Immature natural killer cell (primary cell): ENCODE data around the gene NUB1. TPM values are rescaled to one million over a fixed set of nuclear protein-coding genes. Genes with fewer than 3 reads are reported as not detected.

Experiments
- DNase-seq, 3 donors: peaks; one replicate each; pipeline ENCODE4 v3.0.0; 2022; ENCODE audit warnings: mixed read lengths in 1 of 3
- H3K27ac Mint-ChIP-seq, 6 donors: one replicate each; pipeline ENCODE4 v1.8.0; 2020; ENCODE audit warnings: mixed read lengths in 6 of 6, mild to moderate bottlenecking in 5 of 6, inconsistent platforms in 4 of 6, moderate library complexity in 3 of 6
- H3K27me3 Mint-ChIP-seq, 3 donors: one replicate each; pipeline ENCODE4 v1.8.0; 2020 to 2021; ENCODE audit warnings: low read depth in 3 of 3, mild to moderate bottlenecking in 3 of 3, mixed read lengths in 3 of 3, moderate library complexity in 3 of 3, inconsistent platforms in 1 of 3
- H3K36me3 Mint-ChIP-seq, 3 donors: one replicate each; pipeline ENCODE4 v1.8.0; 2020; ENCODE audit warnings: mixed read lengths in 3 of 3, inconsistent platforms in 2 of 3, mild to moderate bottlenecking in 2 of 3
- H3K4me1 Mint-ChIP-seq, 2 donors: one replicate each; pipeline ENCODE4 v1.8.0; 2020; ENCODE audit warnings: inconsistent platforms in 2 of 2, mild to moderate bottlenecking in 2 of 2, mixed read lengths in 2 of 2, moderate library complexity in 1 of 2
- H3K4me3 Mint-ChIP-seq, 5 donors: one replicate each; pipeline ENCODE4 v1.8.0; 2020; ENCODE audit warnings: mild to moderate bottlenecking in 5 of 5, mixed read lengths in 5 of 5, inconsistent platforms in 3 of 5, moderate library complexity in 3 of 5
- H3K9me3 Mint-ChIP-seq, 6 donors: one replicate each; pipeline ENCODE4 v1.8.0; 2020; ENCODE audit warnings: mild to moderate bottlenecking in 6 of 6, mixed read lengths in 6 of 6, inconsistent platforms in 4 of 6, moderate library complexity in 3 of 6
- polyA plus RNA-seq, 3 donors: library from polyadenylated mRNA; unstranded; fragments of 300-500 nt; fragmentation: Illumina TruSeq; gene quantifications; one replicate each; pipeline ENCODE4 v1.2.3, GENCODE V29; 2021

NUB1 gene
- polyA plus RNA-seq, 3 donors from 2014 or later = 49.8 to 85.4 (median 77.4) TPM

- peaks cover 4 to 9% (median 8%) of the 10 kb centered on the region in 3 donors for H3K36me3 Mint-ChIP-seq
- H3K9me3 Mint-ChIP-seq = no peaks in the 10 kb centered on the region
- peak overlapping the region; percentile 79 to 97 (median 92) for H3K27ac Mint-ChIP-seq
- H3K4me1 Mint-ChIP-seq = peaks cover 23 to 29% of the 10 kb centered on the region in 2 donors
- peaks cover 6 to 12% (median 6%) of the 10 kb centered on the region in 3 donors for H3K27me3 Mint-ChIP-seq
- DNase-seq = peak; percentile 65 to 67 (median 66)
- peak overlapping the region; percentile 89 to 96 (median 91) for H3K4me3 Mint-ChIP-seq
Observed at GRCh38 chr7:151342102-151342646, 562 bp downstream of the NUB1 start.

GRCh38 chr7:151342811-151343210, 1.2 kb downstream of the NUB1 start:
- Mint-ChIP-seq H3K27ac (peak overlapping the region; percentile 79 to 97 (median 92)), H3K4me1 (peaks cover 23 to 29% of the 10 kb centered on the region in 2 donors), H3K4me3 (peak overlapping the region; percentile 89 to 96 (median 91)), H3K36me3 (peaks cover 4 to 9% (median 8%) of the 10 kb centered on the region in 3 donors), H3K27me3 (peaks cover 6 to 11% (median 6%) of the 10 kb centered on the region in 3 donors), H3K9me3 (no peaks in the 10 kb centered on the region)
- DNase-seq = no peak

GRCh38 chr7:151343516-151343915, 1.9 kb downstream of the NUB1 start:
- Mint-ChIP-seq H3K27me3 (peaks cover 6 to 11% (median 6%) of the 10 kb centered on the region in 3 donors), H3K4me3 (peak overlapping the region; percentile 8 to 92 (median 52)), H3K36me3 (peaks cover 4 to 12% (median 11%) of the 10 kb centered on the region in 3 donors), H3K9me3 (no peaks in the 10 kb centered on the region), H3K27ac (peak overlapping the region; percentile 67 to 97 (median 86)), H3K4me1 (peaks cover 24 to 29% of the 10 kb centered on the region in 2 donors)
- DNase-seq = no peak

GRCh38 chr7:151345576-151346469, 4.2 kb downstream of the NUB1 start:
- Mint-ChIP-seq H3K27ac (peak overlapping the region in 5 of 6 donors; percentile 34 to 82 (median 73)), H3K4me3 (no peak overlapping the region), H3K36me3 (peaks cover 4 to 12% (median 11%) of the 10 kb centered on the region in 3 donors), H3K27me3 (peaks cover 6 to 15% (median 6%) of the 10 kb centered on the region in 3 donors), H3K4me1 (peaks cover 27 to 37% of the 10 kb centered on the region in 2 donors), H3K9me3 (no peaks in the 10 kb centered on the region)
- DNase-seq = no peak

- DNase-seq = no peak
- Mint-ChIP-seq H3K9me3 (no peaks in the 10 kb centered on the region), H3K4me3 (no peak overlapping the region), H3K36me3 (peaks cover 4 to 12% (median 11%) of the 10 kb centered on the region in 3 donors), H3K27me3 (peaks cover 1 to 13% (median 6%) of the 10 kb centered on the region in 3 donors), H3K27ac (peak overlapping the region in 2 of 6 donors; percentile 34 to 35), H3K4me1 (peaks cover 32 to 42% of the 10 kb centered on the region in 2 donors)
Observed at GRCh38 chr7:151346470-151346769, 4.8 kb downstream of the NUB1 start.

DNA sequence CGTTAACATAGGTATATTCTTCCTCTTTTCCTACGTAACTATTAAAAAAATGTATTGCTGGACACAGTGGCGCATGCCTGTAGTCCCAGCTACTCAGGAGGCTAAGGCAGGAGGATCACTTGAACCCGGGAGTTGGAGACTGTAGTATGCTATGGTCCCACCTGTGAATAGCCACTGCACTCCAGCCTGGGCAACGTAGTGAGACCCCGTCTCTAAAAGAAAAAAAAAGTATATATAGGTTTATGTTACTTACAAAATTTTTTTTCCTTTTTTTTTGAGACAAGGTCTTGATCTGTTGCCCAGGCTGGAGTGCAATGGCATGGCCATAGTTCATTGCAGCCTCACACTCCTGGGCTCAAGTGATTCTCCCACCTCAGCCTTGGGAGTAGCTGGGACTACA, 5.6 kb downstream of the NUB1 start:
- peaks cover 0 to 7% (median 1%) of the 10 kb centered on the region in 3 donors for H3K27me3 Mint-ChIP-seq
- H3K36me3 Mint-ChIP-seq = peaks cover 4 to 18% (median 15%) of the 10 kb centered on the region in 3 donors
- no peak overlapping the region for H3K27ac Mint-ChIP-seq
- H3K4me3 Mint-ChIP-seq = no peak overlapping the region
- DNase-seq = no peak
- H3K9me3 Mint-ChIP-seq = no peaks in the 10 kb centered on the region
- peaks cover 39 to 47% of the 10 kb centered on the region in 2 donors for H3K4me1 Mint-ChIP-seq

DNA sequence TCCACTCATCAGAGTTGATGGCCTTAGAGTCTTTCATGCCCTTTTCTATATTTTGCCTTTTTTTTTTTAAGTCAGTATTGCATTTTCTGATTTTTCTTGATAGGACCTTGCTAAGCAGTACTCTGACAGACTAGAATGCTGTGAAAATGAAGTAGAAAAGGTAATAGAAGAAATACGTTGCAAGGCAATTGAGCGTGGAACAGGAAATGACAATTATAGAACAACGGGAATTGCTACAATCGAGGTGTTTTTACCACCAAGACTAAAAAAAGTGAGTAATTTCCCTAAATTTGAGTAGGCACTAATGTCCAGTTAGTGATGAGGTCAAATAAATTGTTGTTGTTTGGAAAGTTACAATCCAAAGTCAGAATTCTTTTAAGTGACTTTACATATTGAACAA, 7.4 kb downstream of the NUB1 start:
- H3K4me3 Mint-ChIP-seq = peak overlapping the region in 4 of 5 donors; percentile 8 to 93 (median 68)
- H3K9me3 Mint-ChIP-seq = no peaks in the 10 kb centered on the region
- DNase-seq = no peak
- H3K4me1 Mint-ChIP-seq = peaks cover 39 to 43% of the 10 kb centered on the region in 2 donors
- H3K36me3 Mint-ChIP-seq = peaks cover 4 to 18% (median 17%) of the 10 kb centered on the region in 3 donors
- peak overlapping the region; percentile 95 to 100 (median 98) for H3K27ac Mint-ChIP-seq
- peaks cover 0 to 4% (median 0%) of the 10 kb centered on the region in 3 donors for H3K27me3 Mint-ChIP-seq

GRCh38 chr7:151349507-151349853, 7.9 kb downstream of the NUB1 start:
- H3K27ac Mint-ChIP-seq = peak overlapping the region; percentile 95 to 100 (median 98)
- peaks cover 0 to 4% (median 0%) of the 10 kb centered on the region in 3 donors for H3K27me3 Mint-ChIP-seq
- H3K9me3 Mint-ChIP-seq = no peaks in the 10 kb centered on the region
- H3K4me3 Mint-ChIP-seq = peak overlapping the region; percentile 87 to 94 (median 92)
- DNase-seq = no peak
- H3K4me1 Mint-ChIP-seq = peaks cover 39 to 48% of the 10 kb centered on the region in 2 donors
- H3K36me3 Mint-ChIP-seq = peaks cover 4 to 23% (median 22%) of the 10 kb centered on the region in 3 donors

- Mint-ChIP-seq H3K27me3 (peaks cover 0 to 4% (median 0%) of the 10 kb centered on the region in 3 donors), H3K36me3 (peaks cover 10 to 25% (median 23%) of the 10 kb centered on the region in 3 donors), H3K4me3 (peak overlapping the region; percentile 63 to 77 (median 69)), H3K4me1 (peaks cover 39 to 57% of the 10 kb centered on the region in 2 donors), H3K9me3 (no peaks in the 10 kb centered on the region), H3K27ac (peak overlapping the region; percentile 92 to 99 (median 96))
- peak in 2 of 3 donors; percentile 24 to 31 for DNase-seq
Observed at GRCh38 chr7:151351027-151351426, 9.4 kb downstream of the NUB1 start.

- no peaks in the 10 kb centered on the region for H3K9me3 Mint-ChIP-seq
- H3K27ac Mint-ChIP-seq = peak overlapping the region; percentile 92 to 99 (median 96)
- H3K4me1 Mint-ChIP-seq = peaks cover 39 to 57% of the 10 kb centered on the region in 2 donors
- H3K4me3 Mint-ChIP-seq = peak overlapping the region; percentile 68 to 77 (median 69)
- peaks cover 13 to 30% (median 29%) of the 10 kb centered on the region in 3 donors for H3K36me3 Mint-ChIP-seq
- H3K27me3 Mint-ChIP-seq = peaks cover 0 to 4% (median 0%) of the 10 kb centered on the region in 3 donors
- peak; percentile 60 to 67 (median 60) for DNase-seq
Observed at GRCh38 chr7:151351967-151352366, 10.4 kb downstream of the NUB1 start.

DNA sequence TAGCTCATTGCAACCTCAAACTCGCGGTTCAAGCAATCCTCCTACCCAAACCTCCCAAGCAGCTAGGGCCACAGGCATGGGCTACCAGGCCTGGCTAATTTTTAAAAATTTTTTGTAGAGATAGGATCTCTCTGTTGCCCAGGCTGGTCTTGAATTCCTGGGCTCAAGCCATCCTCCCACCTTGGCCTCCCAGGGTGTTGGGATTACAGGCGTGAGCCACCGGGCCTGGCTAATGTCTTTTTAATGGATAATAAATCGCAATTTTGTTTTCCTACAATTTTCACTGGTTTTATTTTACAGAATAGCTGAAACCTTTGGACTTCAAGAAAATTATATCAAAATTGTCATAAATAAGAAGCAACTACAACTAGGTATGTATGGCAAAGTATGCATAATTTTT, 10.9 kb downstream of the NUB1 start:
- peaks cover 0 to 4% (median 0%) of the 10 kb centered on the region in 3 donors for H3K27me3 Mint-ChIP-seq
- H3K4me1 Mint-ChIP-seq = peaks cover 39 to 57% of the 10 kb centered on the region in 2 donors
- H3K9me3 Mint-ChIP-seq = no peaks in the 10 kb centered on the region
- H3K4me3 Mint-ChIP-seq = peak overlapping the region in 4 of 5 donors; percentile 68 to 77 (median 73)
- DNase-seq = no peak
- H3K36me3 Mint-ChIP-seq = peaks cover 13 to 33% (median 32%) of the 10 kb centered on the region in 3 donors
- H3K27ac Mint-ChIP-seq = peak overlapping the region; percentile 80 to 99 (median 96)

DNA sequence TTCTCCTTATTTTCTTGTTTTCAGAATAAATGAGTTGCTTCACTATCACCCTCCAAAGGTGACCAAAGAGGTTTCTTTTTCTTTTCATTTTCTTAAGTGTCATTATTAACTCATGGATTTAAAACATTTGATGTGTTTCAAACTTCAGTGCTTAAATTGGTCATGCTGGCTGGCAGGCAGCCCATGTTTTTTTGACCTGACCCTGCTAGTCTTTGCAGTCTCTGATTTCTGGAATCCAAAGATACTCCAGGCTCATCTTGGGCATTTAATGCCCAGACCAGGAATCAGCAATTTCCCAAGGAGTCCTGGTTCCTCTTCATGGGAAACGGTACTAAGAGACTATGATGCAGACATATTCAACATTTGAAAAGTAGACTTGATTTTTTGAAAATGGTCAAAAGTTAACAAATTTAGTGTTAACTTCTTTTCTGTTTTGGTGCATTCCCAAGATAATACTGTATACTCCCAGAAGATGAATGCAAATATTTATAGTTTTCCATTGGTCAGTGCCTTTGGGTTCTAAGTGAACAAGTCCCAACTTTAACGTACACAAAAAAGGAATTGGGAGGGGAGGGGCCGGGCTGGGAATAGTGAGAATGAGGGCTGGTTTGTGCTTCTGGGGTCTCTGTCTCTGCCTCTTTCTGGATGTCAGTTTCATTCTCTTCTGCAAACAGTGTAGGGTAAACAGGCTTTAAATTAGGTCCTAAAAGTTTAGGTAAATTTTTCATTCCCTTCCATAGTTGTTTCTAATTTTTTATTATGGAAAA, 19.8 kb downstream of the NUB1 start:
- Mint-ChIP-seq H3K36me3 (peaks cover 39 to 58% (median 43%) of the 10 kb centered on the region in 3 donors), H3K4me3 (no peak overlapping the region), H3K9me3 (no peaks in the 10 kb centered on the region), H3K27me3 (peaks cover 0 to 2% (median 0%) of the 10 kb centered on the region in 3 donors), H3K4me1 (peaks cover 6 to 12% of the 10 kb centered on the region in 2 donors), H3K27ac (no peak overlapping the region)
- no peak for DNase-seq

DNA sequence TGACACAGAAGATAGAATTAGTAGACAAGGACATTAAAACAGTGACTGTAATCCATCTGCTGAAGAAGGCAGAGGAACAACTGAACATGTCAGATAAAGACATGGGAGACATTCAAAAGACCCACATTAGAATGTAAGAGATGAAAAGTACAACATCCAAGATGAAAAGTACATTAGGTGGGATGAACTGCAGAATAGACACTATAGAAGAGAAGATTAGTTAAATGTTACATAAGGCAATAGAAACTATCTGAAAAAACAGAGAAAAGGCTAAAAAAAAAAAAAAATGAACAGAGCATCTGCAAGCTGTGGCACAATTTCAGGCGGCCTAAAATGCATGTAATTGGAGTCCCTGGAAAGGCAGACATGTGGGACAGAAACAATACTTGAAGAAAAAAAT, 21.6 kb downstream of the NUB1 start:
- Mint-ChIP-seq H3K4me1 (peaks cover 9 to 17% of the 10 kb centered on the region in 2 donors), H3K27ac (peak overlapping the region in 3 of 6 donors; percentile 20 to 59 (median 25)), H3K27me3 (peaks cover 0 to under 1% (median 0%) of the 10 kb centered on the region in 3 donors), H3K4me3 (no peak overlapping the region), H3K9me3 (no peaks in the 10 kb centered on the region), H3K36me3 (peaks cover 34 to 53% (median 37%) of the 10 kb centered on the region in 3 donors)
- DNase-seq = no peak
